Neuronal stem cell (in vitro differentiated cells): Measurements from ENCODE around the gene STH.

Experiments
- DNase-seq: peaks from one replicate; pipeline ENCODE4 v3.0.0-alpha.2; 2013; ENCODE audit warnings: low spot score
- H2AFZ ChIP-seq: one replicate; pipeline ENCODE4 v1.6.1; 2013; ENCODE audit warnings: mild to moderate bottlenecking, low read length, inconsistent platforms
- H2AK5ac ChIP-seq: 2 replicates; pipeline ENCODE4 v1.6.1; 2013; ENCODE audit warnings: low read depth, mild to moderate bottlenecking, inconsistent platforms, low read length, moderate library complexity, mixed read lengths
- H2BK120ac ChIP-seq: 2 replicates; pipeline ENCODE4 v1.6.1; 2013; ENCODE audit warnings: low read depth, mild to moderate bottlenecking, inconsistent platforms, low read length, moderate library complexity, mixed read lengths
- H2BK12ac ChIP-seq: one replicate; pipeline ENCODE4 v1.6.1; 2013; ENCODE audit warnings: low read length, inconsistent platforms
- H2BK15ac ChIP-seq: 2 replicates; pipeline ENCODE4 v1.6.1; 2013; ENCODE audit warnings: mild to moderate bottlenecking, low read length, inconsistent platforms, mixed read lengths
- H2BK5ac ChIP-seq: one replicate; pipeline ENCODE4 v1.6.1; 2013; ENCODE audit warnings: inconsistent platforms, mild to moderate bottlenecking, low read length, moderate library complexity
- H3K14ac ChIP-seq: one replicate; pipeline ENCODE4 v1.6.1; 2013; ENCODE audit warnings: low read length, inconsistent platforms
- H3K18ac ChIP-seq: 2 replicates; pipeline ENCODE4 v1.6.1; 2013; ENCODE audit warnings: low read length, inconsistent platforms
- H3K23ac ChIP-seq: 2 replicates; pipeline ENCODE4 v1.6.1; 2013; ENCODE audit warnings: low read depth, mild to moderate bottlenecking, mixed read lengths, low read length, inconsistent platforms; ENCODE audit not compliant: poor library complexity
- H3K27ac ChIP-seq: replicated peaks from 3 replicates; pipeline ENCODE4 v1.5.1; 2013; ENCODE audit warnings: low read length, inconsistent platforms
- H3K27me3 ChIP-seq, 3 experiments: 2 replicates each; pipeline ENCODE4 v1.6.1; 2013; ENCODE audit warnings: low read length in 3 of 3, mild to moderate bottlenecking in 2 of 3, inconsistent platforms in 1 of 3, low read depth in 1 of 3, mixed read lengths in 1 of 3, moderate library complexity in 1 of 3; ENCODE audit not compliant: control insufficient read depth in 3 of 3, insufficient read depth in 3 of 3
- H3K36me3 ChIP-seq, 2 donors: replicated peaks in 1 of 2; 2 replicates each; pipeline ENCODE4 v1.6.1; 2013; ENCODE audit warnings: low read length in 2 of 2; ENCODE audit not compliant: control insufficient read depth in 2 of 2, insufficient read depth in 2 of 2
- H3K4ac ChIP-seq: 2 replicates; pipeline ENCODE4 v1.6.1; 2013; ENCODE audit warnings: inconsistent platforms, mild to moderate bottlenecking, low read length, moderate library complexity
- H3K4me1 ChIP-seq, 2 donors: 1 replicate in 1 of 2; 2 replicates in 1 of 2; pipeline ENCODE4 v1.6.1; 2013; ENCODE audit warnings: low read length in 2 of 2, low read depth in 1 of 2; ENCODE audit not compliant: control insufficient read depth in 2 of 2, insufficient read depth in 1 of 2
- H3K4me2 ChIP-seq: one replicate; pipeline ENCODE4 v1.6.1; 2013; ENCODE audit warnings: mild to moderate bottlenecking, low read length, inconsistent platforms; ENCODE audit not compliant: insufficient read depth, poor library complexity, severe bottlenecking
- H3K4me3 ChIP-seq, 2 donors: 2 replicates each; pipeline ENCODE4 v1.5.1; 2013; ENCODE audit warnings: low read length in 2 of 2, mild to moderate bottlenecking in 2 of 2, inconsistent platforms in 1 of 2, moderate library complexity in 1 of 2
- H3K79me1 ChIP-seq: one replicate; pipeline ENCODE4 v1.6.1; 2013; ENCODE audit warnings: low read depth, mild to moderate bottlenecking, inconsistent platforms, low read length, moderate library complexity
- H3K9ac ChIP-seq: one replicate; pipeline ENCODE4 v1.6.1; 2013; ENCODE audit warnings: mild to moderate bottlenecking, low read depth, low read length, inconsistent platforms; ENCODE audit not compliant: poor library complexity
- H3K9me3 ChIP-seq, 2 donors: replicated peaks in 1 of 2; 2 replicates each; pipeline versions ENCODE3 to v1.6.1; 2013; ENCODE audit warnings: low read length in 2 of 2, mild to moderate bottlenecking in 2 of 2, inconsistent platforms in 1 of 2, low read depth in 1 of 2, mixed read lengths in 1 of 2, moderate library complexity in 1 of 2; ENCODE audit not compliant: control insufficient read depth in 2 of 2, insufficient read depth in 1 of 2
- H4K8ac ChIP-seq: one replicate; pipeline ENCODE4 v1.6.1; 2013; ENCODE audit warnings: low read depth, mild to moderate bottlenecking, inconsistent platforms, low read length, moderate library complexity
- H4K91ac ChIP-seq: one replicate; pipeline ENCODE4 v1.6.1; 2013; ENCODE audit warnings: low read length, low read depth, mild to moderate bottlenecking, inconsistent platforms; ENCODE audit not compliant: poor library complexity
- WGBS, 2 donors: extraction: QIAGEN DNeasy Blood & Tissue Kit; methylation state at CpG; one replicate each; pipeline ENCODE4 v1.1.7; 2013; ENCODE audit warnings: missing lambda C conversion rate in 2 of 2, mixed read lengths in 1 of 2; ENCODE audit not compliant: insufficient read length in 2 of 2, insufficient replicate concordance in 1 of 2; ENCODE audit errors: extremely low coverage in 2 of 2; 5-methylcytosine and 5-hydroxymethylcytosine counted together

Gene STH

DNA sequence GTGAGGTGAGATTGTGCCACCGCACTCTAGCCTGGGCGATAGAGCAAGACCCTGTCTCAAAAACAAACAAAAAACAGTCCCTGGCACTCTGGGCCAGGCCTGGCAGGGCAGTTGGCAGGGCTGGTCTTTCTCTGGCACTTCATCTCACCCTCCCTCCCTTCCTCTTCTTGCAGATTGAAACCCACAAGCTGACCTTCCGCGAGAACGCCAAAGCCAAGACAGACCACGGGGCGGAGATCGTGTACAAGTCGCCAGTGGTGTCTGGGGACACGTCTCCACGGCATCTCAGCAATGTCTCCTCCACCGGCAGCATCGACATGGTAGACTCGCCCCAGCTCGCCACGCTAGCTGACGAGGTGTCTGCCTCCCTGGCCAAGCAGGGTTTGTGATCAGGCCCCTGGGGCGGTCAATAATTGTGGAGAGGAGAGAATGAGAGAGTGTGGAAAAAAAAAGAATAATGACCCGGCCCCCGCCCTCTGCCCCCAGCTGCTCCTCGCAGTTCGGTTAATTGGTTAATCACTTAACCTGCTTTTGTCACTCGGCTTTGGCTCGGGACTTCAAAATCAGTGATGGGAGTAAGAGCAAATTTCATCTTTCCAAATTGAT is 24.8 kb downstream of the STH start:
- Histone ChIP-seq H2BK12ac (no peak overlapping the region), H3K14ac (no peak overlapping the region), H3K36me3 (peaks cover 7 to 50% of the 10 kb centered on the region in 2 donors), H2AFZ (no peak overlapping the region), H2BK5ac (no peak overlapping the region), H3K23ac (peak overlapping the region; percentile 44), H3K9me3 (peaks cover 0 to 2% of the 10 kb centered on the region in 2 donors), H2BK120ac (no peak overlapping the region), H4K91ac (no peak overlapping the region), H3K18ac (peak overlapping the region; percentile 74), H3K4me1 (peaks cover 0 to 18% of the 10 kb centered on the region in 2 donors), H3K9ac (no peak overlapping the region), H3K27me3 (no peaks in the 10 kb centered on the region), H3K79me1 (no peaks in the 10 kb centered on the region), H3K4me2 (no peak overlapping the region), H2BK15ac (no peak overlapping the region), H3K4ac (no peak overlapping the region), H3K27ac (no peak overlapping the region), H2AK5ac (no peak overlapping the region), H4K8ac (no peak overlapping the region), H3K4me3 (no peak overlapping the region)
- no peak for DNase-seq
- WGBS, 2 donors: no CpG with 5 or more reads among the region's 24 CpGs

DNA sequence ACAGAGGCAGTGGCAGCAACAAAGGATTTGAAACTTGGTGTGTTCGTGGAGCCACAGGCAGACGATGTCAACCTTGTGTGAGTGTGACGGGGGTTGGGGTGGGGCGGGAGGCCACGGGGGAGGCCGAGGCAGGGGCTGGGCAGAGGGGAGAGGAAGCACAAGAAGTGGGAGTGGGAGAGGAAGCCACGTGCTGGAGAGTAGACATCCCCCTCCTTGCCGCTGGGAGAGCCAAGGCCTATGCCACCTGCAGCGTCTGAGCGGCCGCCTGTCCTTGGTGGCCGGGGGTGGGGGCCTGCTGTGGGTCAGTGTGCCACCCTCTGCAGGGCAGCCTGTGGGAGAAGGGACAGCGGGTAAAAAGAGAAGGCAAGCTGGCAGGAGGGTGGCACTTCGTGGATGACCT is 25.5 kb downstream of the STH start:
- H2BK15ac ChIP-seq: no peak overlapping the region
- no peak overlapping the region for H2BK5ac ChIP-seq
- no peak overlapping the region for H2BK12ac ChIP-seq
- no peak for DNase-seq
- H2AK5ac ChIP-seq: no peak overlapping the region
- H2AFZ ChIP-seq: no peak overlapping the region
- peaks cover 0 to 20% of the 10 kb centered on the region in 2 donors for H3K4me1 ChIP-seq
- H3K4me2 ChIP-seq: no peak overlapping the region
- no peak overlapping the region for H3K14ac ChIP-seq
- H3K18ac ChIP-seq: peak overlapping the region; percentile 15
- no peaks in the 10 kb centered on the region for H3K79me1 ChIP-seq
- no peak overlapping the region for H4K91ac ChIP-seq
- no peak overlapping the region for H3K4me3 ChIP-seq
- H3K23ac ChIP-seq: no peak overlapping the region
- no peak overlapping the region for H2BK120ac ChIP-seq
- no peak overlapping the region for H3K4ac ChIP-seq
- H3K27me3 ChIP-seq: no peaks in the 10 kb centered on the region
- peak overlapping the region; percentile 36 for H3K9ac ChIP-seq
- WGBS, 2 donors: no CpG with 5 or more reads among the region's 14 CpGs
- H4K8ac ChIP-seq: no peak overlapping the region
- H3K27ac ChIP-seq: no peak overlapping the region
- peaks cover 7 to 57% of the 10 kb centered on the region in 2 donors for H3K36me3 ChIP-seq
- peaks cover 0 to 2% of the 10 kb centered on the region in 2 donors for H3K9me3 ChIP-seq

DNA sequence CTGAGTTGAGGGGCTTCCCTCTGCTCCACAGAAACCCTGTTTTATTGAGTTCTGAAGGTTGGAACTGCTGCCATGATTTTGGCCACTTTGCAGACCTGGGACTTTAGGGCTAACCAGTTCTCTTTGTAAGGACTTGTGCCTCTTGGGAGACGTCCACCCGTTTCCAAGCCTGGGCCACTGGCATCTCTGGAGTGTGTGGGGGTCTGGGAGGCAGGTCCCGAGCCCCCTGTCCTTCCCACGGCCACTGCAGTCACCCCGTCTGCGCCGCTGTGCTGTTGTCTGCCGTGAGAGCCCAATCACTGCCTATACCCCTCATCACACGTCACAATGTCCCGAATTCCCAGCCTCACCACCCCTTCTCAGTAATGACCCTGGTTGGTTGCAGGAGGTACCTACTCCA is 26.0 kb downstream of the STH start:
- no peak overlapping the region for H2BK120ac ChIP-seq
- H3K23ac ChIP-seq: peak overlapping the region; percentile 56
- H2BK12ac ChIP-seq: no peak overlapping the region
- no peaks in the 10 kb centered on the region for H3K27me3 ChIP-seq
- no peak overlapping the region for H3K18ac ChIP-seq
- peaks cover 0 to 2% of the 10 kb centered on the region in 2 donors for H3K9me3 ChIP-seq
- H3K79me1 ChIP-seq: no peaks in the 10 kb centered on the region
- no peak overlapping the region for H4K91ac ChIP-seq
- no peak overlapping the region for H2BK15ac ChIP-seq
- no peak overlapping the region for H3K27ac ChIP-seq
- no peak for DNase-seq
- no peak overlapping the region for H3K14ac ChIP-seq
- peaks cover 7 to 62% of the 10 kb centered on the region in 2 donors for H3K36me3 ChIP-seq
- no peak overlapping the region for H3K4me3 ChIP-seq
- H2AK5ac ChIP-seq: no peak overlapping the region
- WGBS, 2 donors: no CpG with 5 or more reads among the region's 10 CpGs
- H3K9ac ChIP-seq: no peak overlapping the region
- no peak overlapping the region for H2BK5ac ChIP-seq
- peaks cover 0 to 20% of the 10 kb centered on the region in 2 donors for H3K4me1 ChIP-seq
- H3K4me2 ChIP-seq: no peak overlapping the region
- H3K4ac ChIP-seq: no peak overlapping the region
- H4K8ac ChIP-seq: no peak overlapping the region
- no peak overlapping the region for H2AFZ ChIP-seq

DNA sequence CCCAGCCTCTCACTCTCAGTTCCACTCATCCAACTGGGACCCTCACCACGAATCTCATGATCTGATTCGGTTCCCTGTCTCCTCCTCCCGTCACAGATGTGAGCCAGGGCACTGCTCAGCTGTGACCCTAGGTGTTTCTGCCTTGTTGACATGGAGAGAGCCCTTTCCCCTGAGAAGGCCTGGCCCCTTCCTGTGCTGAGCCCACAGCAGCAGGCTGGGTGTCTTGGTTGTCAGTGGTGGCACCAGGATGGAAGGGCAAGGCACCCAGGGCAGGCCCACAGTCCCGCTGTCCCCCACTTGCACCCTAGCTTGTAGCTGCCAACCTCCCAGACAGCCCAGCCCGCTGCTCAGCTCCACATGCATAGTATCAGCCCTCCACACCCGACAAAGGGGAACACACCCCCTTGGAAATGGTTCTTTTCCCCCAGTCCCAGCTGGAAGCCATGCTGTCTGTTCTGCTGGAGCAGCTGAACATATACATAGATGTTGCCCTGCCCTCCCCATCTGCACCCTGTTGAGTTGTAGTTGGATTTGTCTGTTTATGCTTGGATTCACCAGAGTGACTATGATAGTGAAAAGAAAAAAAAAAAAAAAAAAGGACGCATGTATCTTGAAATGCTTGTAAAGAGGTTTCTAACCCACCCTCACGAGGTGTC is 26.6 kb downstream of the STH start:
- H2BK120ac ChIP-seq: no peak overlapping the region
- no CpG with 5 or more reads among the region's 8 CpGs for WGBS, 2 donors

More for the DNA sequence above, 26.6 kb downstream of the STH start:
- Histone ChIP-seq H3K4me2 (no peak overlapping the region), H3K36me3 (peaks cover 11 to 68% of the 10 kb centered on the region in 2 donors), H3K9ac (peak overlapping the region; percentile 6), H2AFZ (no peak overlapping the region), H4K91ac (no peak overlapping the region), H3K14ac (no peak overlapping the region), H3K9me3 (peaks cover 0 to 2% of the 10 kb centered on the region in 2 donors), H3K18ac (peak overlapping the region; percentile 44), H3K23ac (peak overlapping the region; percentile 56), H2BK5ac (no peak overlapping the region), H3K27ac (no peak overlapping the region), H4K8ac (no peak overlapping the region), H2BK15ac (no peak overlapping the region), H3K4me3 (peak overlapping the region in 1 of 2 donors; percentile 17), H3K27me3 (no peaks in the 10 kb centered on the region), H2AK5ac (peak overlapping the region; percentile 42), H2BK12ac (no peak overlapping the region), H3K79me1 (no peaks in the 10 kb centered on the region), H3K4ac (no peak overlapping the region), H3K4me1 (peaks cover 0 to 20% of the 10 kb centered on the region in 2 donors)
- DNase-seq: no peak
